Measurements from ENCODE around the gene DEFB129.

DEFB129 gene

GRCh38 chr20:266596-267562 is 39.8 kb downstream of the DEFB129 start:
- DNase-seq (ENCODE audit: low read depth in 1 of 2, low spot score in 1 of 2): peak; percentile 88 to 89
- Histone ChIP-seq H3K4me3 (replicated peaks; ENCODE audit: insufficient read depth, low read length) (peak overlapping the region; percentile 43), H3K27me3 (ENCODE audit: insufficient read depth, poor library complexity, severe bottlenecking) (no peaks in the 10 kb centered on the region), H3K27ac (replicated peaks) (0 out of 2 replicates have a peak overlapping the region, but pooled peaks have one; percentile 15)
- TF ChIP-seq REST (IDR thresholded peaks at IDR 0.05; ENCODE audit: insufficient replicate concordance, low read depth) (no peak), GABPA (IDR thresholded peaks at IDR 0.05; ENCODE audit: low read depth) (no peak), SPI1 (IDR thresholded peaks at IDR 0.05; ENCODE audit: borderline replicate concordance, low read depth) (no peak), CTCF (IDR thresholded peaks at IDR 0.05; ENCODE audit: insufficient read depth, low read length) (peak; percentile 86), POLR2AphosphoS5 (IDR thresholded peaks at IDR 0.05; ENCODE audit: low read depth) (peak; percentile 54; the same call in 1 of the 2 replicates)

- DNase-seq (ENCODE audit: low read depth in 1 of 2, low spot score in 1 of 2): no peak
- H3K27ac ChIP-seq (replicated peaks): no peak overlapping the region
- no peaks in the 10 kb centered on the region for H3K27me3 ChIP-seq (ENCODE audit: insufficient read depth, poor library complexity, severe bottlenecking)
- H3K4me3 ChIP-seq (replicated peaks; ENCODE audit: insufficient read depth, low read length): no peak overlapping the region
- TF ChIP-seq CTCF (IDR thresholded peaks at IDR 0.05; ENCODE audit: insufficient read depth, low read length): no peak
- TF ChIP-seq GABPA (IDR thresholded peaks at IDR 0.05; ENCODE audit: low read depth): no peak
- TF ChIP-seq SPI1 (IDR thresholded peaks at IDR 0.05; ENCODE audit: borderline replicate concordance, low read depth): no peak
- no peak for TF ChIP-seq REST (IDR thresholded peaks at IDR 0.05; ENCODE audit: insufficient replicate concordance, low read depth)
- TF ChIP-seq POLR2AphosphoS5 (IDR thresholded peaks at IDR 0.05; ENCODE audit: low read depth): no peak
Observed at GRCh38 chr20:270517-270916, 43.5 kb downstream of the DEFB129 start.

GRCh38 chr20:271069-271468 is 44.0 kb downstream of the DEFB129 start:
- no peak for TF ChIP-seq REST (IDR thresholded peaks at IDR 0.05; ENCODE audit: insufficient replicate concordance, low read depth)
- no peak for TF ChIP-seq CTCF (IDR thresholded peaks at IDR 0.05; ENCODE audit: insufficient read depth, low read length)
- TF ChIP-seq GABPA (IDR thresholded peaks at IDR 0.05; ENCODE audit: low read depth): no peak
- no peak for TF ChIP-seq SPI1 (IDR thresholded peaks at IDR 0.05; ENCODE audit: borderline replicate concordance, low read depth)
- no peak for TF ChIP-seq POLR2AphosphoS5 (IDR thresholded peaks at IDR 0.05; ENCODE audit: low read depth)
- no peak for DNase-seq (ENCODE audit: low read depth in 1 of 2, low spot score in 1 of 2)
- no peaks in the 10 kb centered on the region for H3K27me3 ChIP-seq (ENCODE audit: insufficient read depth, poor library complexity, severe bottlenecking)
- no peak overlapping the region for H3K4me3 ChIP-seq (replicated peaks; ENCODE audit: insufficient read depth, low read length)
- no peak overlapping the region for H3K27ac ChIP-seq (replicated peaks)

Data from HL-60 (cell line).